GM19324 (cell line): ENCODE data around the gene MMAB.

Experiments
- ATAC-seq: cut with Tn5 transposase; IDR thresholded peaks from one replicate; pipeline ENCODE4 v1.9.1; 2021; ENCODE audit warnings: mild to moderate bottlenecking, moderate library complexity; ENCODE audit not compliant: unreplicated experiment, low FRiP score

Gene MMAB

GRCh38 chr12:109562871-109563270, 10.4 kb downstream of the MMAB start:
- no peak for ATAC-seq

DNA sequence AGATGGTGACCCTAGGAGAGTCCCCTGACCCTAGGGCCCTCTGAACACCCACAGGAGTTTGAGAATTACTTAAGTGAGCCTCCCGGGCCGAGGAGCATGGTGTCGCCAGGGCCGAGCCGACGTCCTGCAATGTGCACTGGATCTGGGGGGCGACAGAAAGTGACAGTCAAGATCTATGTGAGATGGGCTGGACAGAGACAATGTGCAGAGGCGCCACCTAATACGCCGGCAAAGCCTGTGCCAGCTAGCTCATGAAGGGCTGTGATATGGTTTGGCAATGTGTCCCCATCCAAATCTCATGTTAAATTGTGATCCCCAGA, 11.6 kb downstream of the MMAB start:
- ATAC-seq, result no peak

GRCh38 chr12:109560867-109561710, 12.2 kb downstream of the MMAB start:
- ATAC-seq, result no peak

DNA sequence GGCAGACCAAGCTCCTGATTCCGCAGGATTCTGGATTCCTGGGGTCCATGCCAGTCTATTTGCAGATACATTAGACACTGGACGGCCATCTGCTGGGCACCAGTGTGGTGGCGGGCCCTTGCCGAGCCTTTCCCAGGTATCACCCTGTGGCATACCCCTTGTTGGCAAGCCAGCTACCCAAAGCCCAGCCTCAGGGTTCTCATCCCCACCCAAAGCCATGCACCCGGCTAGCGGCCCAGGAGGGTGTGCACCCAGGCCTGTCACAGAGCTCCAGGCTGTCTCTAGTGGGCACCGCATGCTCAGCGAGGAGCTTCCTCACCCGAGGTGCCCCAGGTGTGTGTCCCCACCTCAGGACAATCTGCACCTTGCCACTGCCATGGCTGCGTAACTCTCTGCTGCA, 13.7 kb downstream of the MMAB start:
- ATAC-seq, result no peak

DNA sequence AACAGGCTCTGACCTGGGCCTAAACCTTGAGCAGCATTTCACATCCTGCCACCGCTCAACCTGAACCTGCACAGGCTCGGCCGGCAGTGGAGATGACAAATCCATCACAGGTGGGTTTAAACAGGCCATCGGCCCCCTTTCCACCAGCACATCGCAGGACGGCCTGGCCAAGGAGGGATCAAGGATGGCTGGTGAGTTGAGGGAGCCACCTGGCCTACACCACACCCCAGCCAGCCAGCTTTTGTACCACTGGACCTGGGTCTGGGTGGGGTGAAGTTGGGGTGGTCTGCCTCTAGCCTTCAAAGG, 14.2 kb downstream of the MMAB start:
- ATAC-seq, result no peak

GRCh38 chr12:109558374-109559199, 14.7 kb downstream of the MMAB start:
- ATAC-seq, result no peak

DNA sequence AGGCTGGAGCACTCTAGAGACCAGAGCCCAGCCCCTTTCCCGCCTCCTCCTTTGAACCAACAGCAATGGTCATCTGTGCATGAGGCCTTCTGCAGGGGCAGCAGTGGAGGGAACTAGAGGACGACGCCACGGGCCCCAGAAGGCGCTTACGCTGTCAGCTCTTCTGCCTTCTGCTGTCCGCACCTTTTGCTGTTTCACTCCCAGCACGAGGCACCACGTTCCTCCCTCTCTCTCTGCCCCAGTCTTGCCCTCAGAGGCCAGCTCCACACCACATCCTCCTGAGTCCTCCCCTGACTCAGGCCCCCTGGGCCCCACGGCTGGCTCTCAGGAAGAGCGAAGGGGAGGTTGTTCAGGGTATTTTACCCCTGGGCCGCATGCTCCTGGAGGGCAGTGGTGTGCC, 15.5 kb downstream of the MMAB start:
- no peak for ATAC-seq

GRCh38 chr12:109557200-109557599, 16.1 kb downstream of the MMAB start:
- no peak for ATAC-seq

- ATAC-seq, result no peak
These were observed 17.6 kb downstream of the MMAB start for GRCh38 chr12:109555431-109556315.

DNA sequence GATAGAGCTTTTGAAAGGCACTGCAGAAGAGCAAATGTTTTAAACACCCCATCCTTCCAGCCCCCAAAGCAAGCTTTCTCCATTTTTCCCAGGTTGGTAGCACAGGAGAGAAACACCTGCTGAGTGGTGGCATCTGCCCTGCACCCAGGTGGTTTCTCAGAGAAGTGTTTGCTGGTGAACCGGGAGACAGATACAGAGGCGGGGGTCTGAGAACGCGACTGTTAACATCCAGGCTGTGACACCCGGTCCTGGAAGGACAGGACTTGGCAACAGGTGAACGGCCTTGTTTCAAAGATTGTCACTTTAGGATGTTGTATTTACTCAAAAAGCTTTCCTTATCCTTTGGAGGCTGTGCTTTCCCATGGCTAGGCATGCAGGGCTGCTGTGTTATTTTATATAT, 18.5 kb downstream of the MMAB start:
- no peak for ATAC-seq

DNA sequence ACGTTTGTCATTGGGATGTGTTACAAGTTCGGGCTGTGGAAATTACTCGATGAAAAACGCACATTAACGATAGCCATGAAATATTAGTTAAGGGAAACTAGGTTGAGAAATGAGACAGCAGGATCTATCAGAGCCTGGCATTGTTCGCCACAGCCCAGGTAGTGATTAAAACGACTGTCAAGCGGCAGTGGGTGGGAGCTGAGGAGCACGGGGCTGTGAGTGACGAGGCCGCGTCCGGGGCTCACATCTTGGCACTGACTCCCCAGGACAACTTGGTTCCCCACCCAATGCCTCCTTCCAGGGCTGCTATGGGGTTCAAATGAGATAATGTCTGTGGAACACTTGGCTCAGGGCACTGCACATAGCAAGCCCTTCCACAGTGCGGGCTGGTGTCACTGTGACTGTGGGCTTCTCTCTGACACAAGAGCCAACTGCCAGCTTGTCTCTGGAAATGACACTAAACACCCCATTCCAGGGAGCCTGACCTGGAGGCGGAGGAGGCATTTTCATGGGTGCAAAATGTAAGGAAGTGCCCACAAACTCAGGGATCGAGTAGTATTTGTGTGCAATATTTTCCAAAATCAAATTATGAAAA, 19.3 kb downstream of the MMAB start:
- ATAC-seq, result no peak

DNA sequence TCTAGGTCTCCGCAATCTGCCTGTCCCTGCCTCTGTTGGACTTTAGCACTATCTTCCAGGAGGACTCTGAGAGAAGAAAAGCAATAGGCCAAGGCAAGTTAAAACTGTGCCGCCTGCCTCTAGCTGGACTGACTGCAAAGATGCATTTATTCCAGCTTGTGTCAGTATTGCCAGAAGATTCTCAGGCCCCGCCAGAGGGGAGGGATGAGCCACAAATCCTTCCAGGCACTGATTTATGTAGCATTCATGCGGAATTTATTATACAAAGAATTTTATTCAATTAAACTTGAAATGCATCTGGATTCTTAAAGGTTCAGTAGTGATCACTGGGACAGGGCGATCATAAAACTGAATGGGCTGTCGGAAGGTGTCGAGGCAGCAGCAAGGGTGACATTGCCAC, 19.8 kb downstream of the MMAB start:
- ATAC-seq, result no peak

GRCh38 chr12:109552971-109553370, 20.3 kb downstream of the MMAB start:
- no peak for ATAC-seq

DNA sequence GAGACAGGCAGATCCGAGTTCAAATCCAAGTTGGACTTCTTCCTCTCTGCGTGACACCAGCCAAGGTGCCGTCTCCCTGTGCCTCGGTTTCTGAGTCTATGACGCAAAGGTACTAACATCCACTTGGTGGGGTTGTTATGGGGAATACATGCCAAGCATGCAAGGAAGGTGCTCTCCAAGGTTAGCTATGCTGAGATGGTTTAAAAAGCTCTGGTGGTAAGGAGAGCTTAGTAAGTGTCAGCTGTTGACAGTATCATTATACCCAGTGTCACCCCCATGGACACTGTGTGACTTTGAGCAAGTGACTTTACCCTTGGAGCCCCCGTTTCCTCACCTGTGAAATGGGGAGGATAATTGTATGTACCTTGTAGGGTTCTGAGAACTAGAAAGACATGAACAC, 22.2 kb downstream of the MMAB start:
- no peak for ATAC-seq

- no peak for ATAC-seq
These were observed 23.0 kb downstream of the MMAB start for GRCh38 chr12:109550281-109550680.

- no peak for ATAC-seq
These were observed 23.6 kb downstream of the MMAB start for GRCh38 chr12:109549613-109550270.

- no peak for ATAC-seq
These were observed 25.0 kb downstream of the MMAB start for GRCh38 chr12:109548258-109548657.

DNA sequence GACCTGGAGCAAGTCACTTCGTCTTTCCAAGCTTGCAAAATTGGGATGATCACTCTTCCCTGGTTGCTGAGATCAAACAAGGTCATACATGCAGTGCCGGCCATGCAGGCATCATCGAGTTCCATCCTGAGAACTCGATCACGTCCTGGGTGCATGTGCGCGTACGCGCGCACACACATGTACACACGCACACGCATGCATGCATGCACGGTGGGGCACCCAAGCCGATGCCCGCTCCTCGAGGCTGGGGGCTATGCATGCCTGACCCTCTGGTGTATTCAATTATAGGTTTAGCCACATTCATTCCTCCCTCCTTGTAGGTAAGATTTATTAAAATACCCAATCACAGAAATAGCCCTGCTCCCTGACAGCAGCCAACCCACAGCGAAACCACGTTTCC, 26.0 kb downstream of the MMAB start:
- ATAC-seq, result no peak

GRCh38 chr12:109545826-109546225, 27.5 kb downstream of the MMAB start:
- no peak for ATAC-seq

GRCh38 chr12:109544955-109545531, 28.3 kb downstream of the MMAB start:
- no peak for ATAC-seq
